GM18873 (cell line): Measurements from ENCODE around the gene FUCA1.
"Not testable (repeated sequence)": the region's sequence is repeated elsewhere in the genome, so short reads cannot be mapped to it uniquely, and the experiment has no call there.

Experiments
- ATAC-seq: cut with Tn5 transposase; IDR thresholded peaks from one replicate; pipeline ENCODE4 v1.9.1; 2021; ENCODE audit warnings: mild to moderate bottlenecking, moderate library complexity, moderate number of reproducible peaks; ENCODE audit not compliant: unreplicated experiment, low FRiP score

The FUCA1 gene

GRCh38 chr1:23804183-23804835 is 63.8 kb downstream of the FUCA1 start:
- ATAC-seq, result no peak

GRCh38 chr1:23803674-23804073 is 64.4 kb downstream of the FUCA1 start:
- no peak for ATAC-seq

GRCh38 chr1:23802809-23803342 is 65.2 kb downstream of the FUCA1 start:
- not testable (repeated sequence) for ATAC-seq

GRCh38 chr1:23801876-23802275 is 66.2 kb downstream of the FUCA1 start:
- ATAC-seq, result no peak

- no peak for ATAC-seq
Observed at GRCh38 chr1:23801338-23801748, 66.7 kb downstream of the FUCA1 start.

- ATAC-seq, result peak; percentile 36
Observed at GRCh38 chr1:23800400-23801337, 67.4 kb downstream of the FUCA1 start, which contains the start of gene GALE. TSS of gene GALE (minus strand) at chr1:23800754. CDS start at chr1:23799007, 1,747 bp downstream.

GRCh38 chr1:23799570-23800399 is 68.3 kb downstream of the FUCA1 start:
- ATAC-seq, result peak; percentile 5

GRCh38 chr1:23799255-23799569 is 68.9 kb downstream of the FUCA1 start:
- ATAC-seq, result no peak

- no peak for ATAC-seq
Observed at GRCh38 chr1:23798662-23799142, 69.4 kb downstream of the FUCA1 start.

GRCh38 chr1:23797478-23798448 is 70.3 kb downstream of the FUCA1 start:
- ATAC-seq, result no peak

- no peak for ATAC-seq
Observed at GRCh38 chr1:23796466-23797271, 71.4 kb downstream of the FUCA1 start.

- ATAC-seq, result no peak
Observed at GRCh38 chr1:23795676-23796465, 72.2 kb downstream of the FUCA1 start.
